HG03280 (cell line): Measurements from ENCODE around the gene ITGA2.

Experiments
- ATAC-seq: cut with Tn5 transposase; IDR thresholded peaks from one replicate; pipeline ENCODE4 v1.9.1; 2021; ENCODE audit warnings: mild to moderate bottlenecking, moderate library complexity; ENCODE audit not compliant: unreplicated experiment

Gene ITGA2

DNA sequence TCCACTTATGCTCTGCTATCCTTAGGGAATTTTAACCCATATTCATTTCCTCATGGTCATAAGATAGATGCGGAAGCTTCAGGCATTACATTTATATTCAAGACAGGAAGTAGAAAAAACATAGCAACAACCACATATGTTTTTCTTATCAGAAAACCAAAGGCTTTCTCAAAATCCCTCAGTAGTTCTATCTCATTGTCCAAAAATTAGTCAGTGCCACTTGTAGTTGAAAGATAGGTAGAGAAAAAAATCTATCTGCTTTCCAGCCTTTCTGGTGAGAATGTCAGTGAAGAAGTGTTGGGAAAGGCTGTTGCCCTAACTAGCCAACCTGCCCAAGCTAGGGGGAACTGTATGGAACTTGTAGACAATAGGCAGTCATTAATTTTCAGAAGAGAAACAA, 143.9 kb downstream of the ITGA2 start:
- ATAC-seq = no peak
